ENCODE results near the gene FRMD4A.

FRMD4A gene

GRCh38 chr10:13993169-13993568 lies 337.6 kb downstream of the FRMD4A start:
- H3K27ac ChIP-seq: no peak overlapping the region
- no peak for TF ChIP-seq ZFX (IDR thresholded peaks at IDR 0.05; ENCODE audit: borderline replicate concordance)
- TF ChIP-seq CTCF (IDR thresholded peaks at IDR 0.05): no peak

- TF ChIP-seq ZFX (IDR thresholded peaks at IDR 0.05; ENCODE audit: borderline replicate concordance): no peak
- TF ChIP-seq CTCF (IDR thresholded peaks at IDR 0.05): no peak
- H3K27ac ChIP-seq: no peak overlapping the region
Measured at GRCh38 chr10:13991353-13991752, 339.4 kb downstream of the FRMD4A start.

- TF ChIP-seq ZFX (IDR thresholded peaks at IDR 0.05; ENCODE audit: borderline replicate concordance) (no peak), CTCF (IDR thresholded peaks at IDR 0.05) (no peak)
- no peak overlapping the region for H3K27ac ChIP-seq
Measured at GRCh38 chr10:13990946-13991345, 339.8 kb downstream of the FRMD4A start.

GRCh38 chr10:13990392-13990805 lies 340.3 kb downstream of the FRMD4A start:
- no peak for TF ChIP-seq CTCF (IDR thresholded peaks at IDR 0.05)
- no peak for TF ChIP-seq ZFX (IDR thresholded peaks at IDR 0.05; ENCODE audit: borderline replicate concordance)
- H3K27ac ChIP-seq: no peak overlapping the region

GRCh38 chr10:13989616-13990015 lies 341.1 kb downstream of the FRMD4A start:
- H3K27ac ChIP-seq: no peak overlapping the region
- TF ChIP-seq CTCF (IDR thresholded peaks at IDR 0.05) (no peak), ZFX (IDR thresholded peaks at IDR 0.05; ENCODE audit: borderline replicate concordance) (no peak)

GRCh38 chr10:13987446-13987845 lies 343.3 kb downstream of the FRMD4A start:
- H3K27ac ChIP-seq: no peak overlapping the region
- TF ChIP-seq CTCF (IDR thresholded peaks at IDR 0.05) (no peak), ZFX (IDR thresholded peaks at IDR 0.05; ENCODE audit: borderline replicate concordance) (no peak)

GRCh38 chr10:13984647-13985155 lies 346.0 kb downstream of the FRMD4A start:
- TF ChIP-seq ZFX (IDR thresholded peaks at IDR 0.05; ENCODE audit: borderline replicate concordance) (no peak), CTCF (IDR thresholded peaks at IDR 0.05) (no peak)
- H3K27ac ChIP-seq: no peak overlapping the region
